ENCODE measurements around the gene RBM14. TPM values are rescaled to one million over a fixed set of nuclear protein-coding genes. Genes with fewer than 3 reads are reported as not detected.

RBM14 gene
- total and polyA plus RNA-seq, 10 of the 15 experiments (the other 5 are each of a cell fraction or from before 2014, with no cell fraction given) = 5.4 to 140 (median 44.5) TPM

DNA sequence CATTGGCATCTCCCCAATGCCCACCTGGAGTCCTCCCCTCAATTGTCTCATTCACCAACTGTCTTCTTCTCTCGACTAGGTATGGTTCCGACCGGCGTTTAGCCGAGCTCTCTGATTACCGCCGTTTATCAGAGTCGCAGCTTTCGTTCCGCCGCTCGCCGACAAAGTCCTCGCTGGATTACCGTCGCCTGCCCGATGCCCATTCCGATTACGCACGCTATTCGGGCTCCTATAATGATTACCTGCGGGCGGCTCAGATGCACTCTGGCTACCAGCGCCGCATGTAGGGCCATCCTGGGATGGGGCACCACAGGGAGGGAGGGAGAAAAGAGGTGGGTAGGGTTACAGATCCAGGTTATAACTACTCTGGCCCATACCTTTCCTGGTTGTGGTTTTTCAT, 10.0 kb downstream of the RBM14 start (continued):
- TF ChIP-seq, protein P1, sequence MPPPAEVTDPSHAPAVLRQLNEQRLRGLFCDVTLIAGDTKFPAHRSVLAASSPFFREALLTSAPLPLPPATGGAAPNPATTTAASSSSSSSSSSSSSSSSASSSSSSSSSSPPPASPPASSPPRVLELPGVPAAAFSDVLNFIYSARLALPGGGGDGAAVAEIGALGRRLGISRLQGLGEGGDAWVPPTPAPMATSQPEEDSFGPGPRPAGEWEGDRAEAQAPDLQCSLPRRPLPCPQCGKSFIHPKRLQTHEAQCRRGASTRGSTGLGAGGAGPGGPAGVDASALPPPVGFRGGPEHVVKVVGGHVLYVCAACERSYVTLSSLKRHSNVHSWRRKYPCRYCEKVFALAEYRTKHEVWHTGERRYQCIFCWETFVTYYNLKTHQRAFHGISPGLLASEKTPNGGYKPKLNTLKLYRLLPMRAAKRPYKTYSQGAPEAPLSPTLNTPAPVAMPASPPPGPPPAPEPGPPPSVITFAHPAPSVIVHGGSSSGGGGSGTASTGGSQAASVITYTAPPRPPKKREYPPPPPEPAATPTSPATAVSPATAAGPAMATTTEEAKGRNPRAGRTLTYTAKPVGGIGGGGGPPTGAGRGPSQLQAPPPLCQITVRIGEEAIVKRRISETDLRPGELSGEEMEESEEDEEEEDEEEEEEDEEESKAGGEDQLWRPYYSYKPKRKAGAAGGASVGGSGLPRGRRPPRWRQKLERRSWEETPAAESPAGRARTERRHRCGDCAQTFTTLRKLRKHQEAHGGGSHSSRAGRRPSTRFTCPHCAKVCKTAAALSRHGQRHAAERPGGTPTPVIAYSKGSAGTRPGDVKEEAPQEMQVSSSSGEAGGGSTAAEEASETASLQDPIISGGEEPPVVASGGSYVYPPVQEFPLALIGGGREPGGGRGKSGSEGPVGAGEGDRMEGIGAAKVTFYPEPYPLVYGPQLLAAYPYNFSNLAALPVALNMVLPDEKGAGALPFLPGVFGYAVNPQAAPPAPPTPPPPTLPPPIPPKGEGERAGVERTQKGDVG (CRISPR knock-in tag; IDR thresholded peaks at IDR 0.05) = no peak
- TF ChIP-seq CHD2 (IDR thresholded peaks at IDR 0.05; ENCODE audit: borderline replicate concordance, low read depth, low read length) (no peak), MEF2A (IDR thresholded peaks at IDR 0.05; ENCODE audit: insufficient read depth, low read depth, low read length) (no peak)

DNA sequence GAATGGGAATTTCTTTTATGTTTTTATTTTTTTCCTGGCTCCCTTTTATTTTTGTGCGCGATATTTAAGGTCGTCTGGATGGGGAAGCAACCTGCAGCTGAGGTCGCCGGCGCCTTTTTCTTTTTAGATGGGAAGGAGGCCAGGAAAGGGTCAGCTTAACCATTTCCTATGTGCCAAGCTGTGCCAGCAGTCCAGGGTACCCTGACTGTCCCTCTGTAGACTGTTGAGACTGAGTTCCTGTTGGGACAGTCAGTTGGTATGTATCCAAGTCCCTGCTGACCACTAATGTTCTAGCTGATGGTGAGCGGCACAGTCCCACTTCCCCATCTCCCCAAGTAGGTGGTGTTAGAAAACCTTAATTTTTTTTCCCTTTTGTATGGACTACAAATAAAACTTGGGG, 10.5 kb downstream of the RBM14 start:
- 98% methylated on average over 7 of the region's 7 CpGs for WGBS (ENCODE audit: insufficient coverage, insufficient replicate concordance, low lambda C conversion rate, missing lambda C conversion rate)
- no TSS peak for BruUV-seq (replicated peaks)
- no peak for DNase-seq (ENCODE audit: low read depth, low spot score)
- TF ChIP-seq KAT2A (conservative IDR thresholded peaks at IDR 0.05; ENCODE audit: control insufficient read depth, low read depth, low read length) = no peak
- TF ChIP-seq, protein P2, sequence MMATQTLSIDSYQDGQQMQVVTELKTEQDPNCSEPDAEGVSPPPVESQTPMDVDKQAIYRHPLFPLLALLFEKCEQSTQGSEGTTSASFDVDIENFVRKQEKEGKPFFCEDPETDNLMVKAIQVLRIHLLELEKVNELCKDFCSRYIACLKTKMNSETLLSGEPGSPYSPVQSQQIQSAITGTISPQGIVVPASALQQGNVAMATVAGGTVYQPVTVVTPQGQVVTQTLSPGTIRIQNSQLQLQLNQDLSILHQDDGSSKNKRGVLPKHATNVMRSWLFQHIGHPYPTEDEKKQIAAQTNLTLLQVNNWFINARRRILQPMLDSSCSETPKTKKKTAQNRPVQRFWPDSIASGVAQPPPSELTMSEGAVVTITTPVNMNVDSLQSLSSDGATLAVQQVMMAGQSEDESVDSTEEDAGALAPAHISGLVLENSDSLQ (IDR thresholded peaks at IDR 0.05) = no peak
- no peak for TF ChIP-seq CREM (IDR thresholded peaks at IDR 0.05; ENCODE audit: low read depth)
- TF ChIP-seq PML (IDR thresholded peaks at IDR 0.05; ENCODE audit: low read length) = no peak
- TF ChIP-seq CBX3 (IDR thresholded peaks at IDR 0.05; ENCODE audit: borderline replicate concordance, low read depth) = no peak
- TF ChIP-seq, protein P3, sequence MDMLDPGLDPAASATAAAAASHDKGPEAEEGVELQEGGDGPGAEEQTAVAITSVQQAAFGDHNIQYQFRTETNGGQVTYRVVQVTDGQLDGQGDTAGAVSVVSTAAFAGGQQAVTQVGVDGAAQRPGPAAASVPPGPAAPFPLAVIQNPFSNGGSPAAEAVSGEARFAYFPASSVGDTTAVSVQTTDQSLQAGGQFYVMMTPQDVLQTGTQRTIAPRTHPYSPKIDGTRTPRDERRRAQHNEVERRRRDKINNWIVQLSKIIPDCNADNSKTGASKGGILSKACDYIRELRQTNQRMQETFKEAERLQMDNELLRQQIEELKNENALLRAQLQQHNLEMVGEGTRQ (IDR thresholded peaks at IDR 0.05; ENCODE audit: borderline replicate concordance, low read depth, low read length) = no peak
- no peak for TF ChIP-seq MTA2 (IDR thresholded peaks at IDR 0.05; ENCODE audit: low read depth)
- TF ChIP-seq SIN3A (IDR thresholded peaks at IDR 0.05; ENCODE audit: low read depth, low read length) = no peak
- no peak for TF ChIP-seq RUNX3 (IDR thresholded peaks at IDR 0.05; ENCODE audit: low read length)
- TF ChIP-seq, protein P4, sequence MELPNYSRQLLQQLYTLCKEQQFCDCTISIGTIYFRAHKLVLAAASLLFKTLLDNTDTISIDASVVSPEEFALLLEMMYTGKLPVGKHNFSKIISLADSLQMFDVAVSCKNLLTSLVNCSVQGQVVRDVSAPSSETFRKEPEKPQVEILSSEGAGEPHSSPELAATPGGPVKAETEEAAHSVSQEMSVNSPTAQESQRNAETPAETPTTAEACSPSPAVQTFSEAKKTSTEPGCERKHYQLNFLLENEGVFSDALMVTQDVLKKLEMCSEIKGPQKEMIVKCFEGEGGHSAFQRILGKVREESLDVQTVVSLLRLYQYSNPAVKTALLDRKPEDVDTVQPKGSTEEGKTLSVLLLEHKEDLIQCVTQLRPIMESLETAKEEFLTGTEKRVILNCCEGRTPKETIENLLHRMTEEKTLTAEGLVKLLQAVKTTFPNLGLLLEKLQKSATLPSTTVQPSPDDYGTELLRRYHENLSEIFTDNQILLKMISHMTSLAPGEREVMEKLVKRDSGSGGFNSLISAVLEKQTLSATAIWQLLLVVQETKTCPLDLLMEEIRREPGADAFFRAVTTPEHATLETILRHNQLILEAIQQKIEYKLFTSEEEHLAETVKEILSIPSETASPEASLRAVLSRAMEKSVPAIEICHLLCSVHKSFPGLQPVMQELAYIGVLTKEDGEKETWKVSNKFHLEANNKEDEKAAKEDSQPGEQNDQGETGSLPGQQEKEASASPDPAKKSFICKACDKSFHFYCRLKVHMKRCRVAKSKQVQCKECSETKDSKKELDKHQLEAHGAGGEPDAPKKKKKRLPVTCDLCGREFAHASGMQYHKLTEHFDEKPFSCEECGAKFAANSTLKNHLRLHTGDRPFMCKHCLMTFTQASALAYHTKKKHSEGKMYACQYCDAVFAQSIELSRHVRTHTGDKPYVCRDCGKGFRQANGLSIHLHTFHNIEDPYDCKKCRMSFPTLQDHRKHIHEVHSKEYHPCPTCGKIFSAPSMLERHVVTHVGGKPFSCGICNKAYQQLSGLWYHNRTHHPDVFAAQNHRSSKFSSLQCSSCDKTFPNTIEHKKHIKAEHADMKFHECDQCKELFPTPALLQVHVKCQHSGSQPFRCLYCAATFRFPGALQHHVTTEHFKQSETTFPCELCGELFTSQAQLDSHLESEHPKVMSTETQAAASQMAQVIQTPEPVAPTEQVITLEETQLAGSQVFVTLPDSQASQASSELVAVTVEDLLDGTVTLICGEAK (IDR thresholded peaks at IDR 0.05; ENCODE audit: borderline replicate concordance) = no peak
- no peak for TF ChIP-seq KLF5 (IDR thresholded peaks at IDR 0.05; ENCODE audit: partially characterized antibody)

More for the DNA sequence above, 10.5 kb downstream of the RBM14 start:
- Histone ChIP-seq H3K4me3 (no peak overlapping the region), H3K27me3 (replicated peaks in 1 of 2; ENCODE audit: control insufficient read depth in 2 of 2, insufficient read depth in 2 of 2, low read length in 1 of 2) (no peaks in the 10 kb centered on the region), H3K27ac (ENCODE audit: control insufficient read depth, insufficient read depth) (no peak overlapping the region), H3K4me1 (ENCODE audit: control insufficient read depth, insufficient read depth, low read length) (no peaks in the 10 kb centered on the region), H3K4me2 (ENCODE audit: control insufficient read depth, insufficient read depth) (no peak overlapping the region), H3K9me3 (replicated peaks; ENCODE audit: control insufficient read depth, insufficient read depth, low read length) (no peaks in the 10 kb centered on the region), H3K79me2 (ENCODE audit: control insufficient read depth, insufficient read depth, low read length) (peaks cover 91% of the 10 kb centered on the region), H2AFZ (ENCODE audit: control insufficient read depth, low read depth, low read length) (no peak overlapping the region), H3K36me3 (ENCODE audit: control insufficient read depth in 2 of 2, insufficient read depth in 2 of 2, low read length in 1 of 2) (peaks cover 51 to 66% of the 10 kb centered on the region in 2 experiments), H3K9ac (ENCODE audit: control insufficient read depth, insufficient read depth, low read length) (no peak overlapping the region), H4K20me1 (ENCODE audit: control insufficient read depth, insufficient read depth) (peaks cover 20% of the 10 kb centered on the region)
- intact Hi-C loops (cut with micrococcal nuclease; ENCODE audit: unreplicated experiment) = no loop called here
- ChIA-PET CTCF (interaction anchor here (1.1 kb wide), 1 partner anchor 10 kb away, joined by 5 read pairs; no protein-coding TSS in a partner anchor), POLR2A (interaction anchor here (0.8 kb wide), 1 partner anchor 11 kb away, joined by 3 read pairs; no protein-coding TSS in a partner anchor), SMC1A (ENCODE audit: uncharacterized antibody, unreplicated experiment) (no interaction called here), RAD21 (ENCODE audit: unreplicated experiment) (no interaction called here)
- ATAC-seq (no peak), FAIRE-seq (no peak)
- in situ Hi-C loops (cut with MboI) = no loop called here
